NCI-H345 (cell line): ENCODE measurements around the gene LITAF.
A peak's percentile ranks its signal among the peaks of the same experiment; 100 is the strongest.
"Not testable (repeated sequence)": the region's sequence is repeated elsewhere in the genome, so short reads cannot be mapped to it uniquely, and the experiment has no call there.

Experiments
- DNase-seq: peaks from one replicate; lab custom pipeline; 2025; lab: John Stamatoyannopoulos, UW

Gene LITAF

GRCh38 chr16:11597235-11598095 lies 10.7 kb upstream of the LITAF start:
- no peak for DNase-seq

- DNase-seq: no peak
Observed at GRCh38 chr16:11596572-11597226, 10.0 kb upstream of the LITAF start.

- DNase-seq: no peak
Observed at GRCh38 chr16:11593581-11593980, 6.9 kb upstream of the LITAF start.

- DNase-seq: not testable (repeated sequence)
Observed at GRCh38 chr16:11593076-11593475, 6.4 kb upstream of the LITAF start.

- DNase-seq: not testable (repeated sequence)
Observed at GRCh38 chr16:11591630-11592029, 4.9 kb upstream of the LITAF start.

- DNase-seq: no peak
Observed at GRCh38 chr16:11589198-11589550, 2.5 kb upstream of the LITAF start.

- no peak for DNase-seq
Observed at GRCh38 chr16:11588321-11589197, 1.8 kb upstream of the LITAF start.

GRCh38 chr16:11587643-11588247 lies 1.0 kb upstream of the LITAF start:
- no peak for DNase-seq

- no peak for DNase-seq
Observed at GRCh38 chr16:11586378-11586855, 302 bp downstream of the LITAF start.

- DNase-seq: no peak
Observed at GRCh38 chr16:11585460-11586377, 1.0 kb downstream of the LITAF start.

GRCh38 chr16:11583889-11584565 lies 2.7 kb downstream of the LITAF start:
- DNase-seq: peak; percentile 24

GRCh38 chr16:11583166-11583565 lies 3.6 kb downstream of the LITAF start:
- DNase-seq: no peak

GRCh38 chr16:11582157-11582814 lies 4.4 kb downstream of the LITAF start:
- DNase-seq: no peak

GRCh38 chr16:11581678-11582077 lies 5.0 kb downstream of the LITAF start:
- DNase-seq: no peak

GRCh38 chr16:11580451-11581086 lies 6.2 kb downstream of the LITAF start:
- no peak for DNase-seq

GRCh38 chr16:11577290-11577660 lies 9.4 kb downstream of the LITAF start:
- not testable (repeated sequence) for DNase-seq

- peak; percentile 19 for DNase-seq
Observed at GRCh38 chr16:11576427-11577289, 10.1 kb downstream of the LITAF start.

- DNase-seq: no peak
Observed at GRCh38 chr16:11575223-11575589, 11.5 kb downstream of the LITAF start.
